Pons (tissue), 1 donor: ENCODE measurements around the gene JADE3.
A peak's percentile ranks its signal among the peaks of the same experiment; 100 is the strongest.

Experiments used
- DNase-seq: peaks from one replicate; pipeline ENCODE4 v3.0.0-alpha.2; 2016; ENCODE audit warnings: low spot score

Gene JADE3

GRCh38 chrX:46912098-46912602 is at the start of gene JADE3:
JADE3 (plus strand) TSS chrX:46912421; CDS start chrX:46984895, 72,474 bp downstream.
- peak; percentile 49 for DNase-seq

DNA sequence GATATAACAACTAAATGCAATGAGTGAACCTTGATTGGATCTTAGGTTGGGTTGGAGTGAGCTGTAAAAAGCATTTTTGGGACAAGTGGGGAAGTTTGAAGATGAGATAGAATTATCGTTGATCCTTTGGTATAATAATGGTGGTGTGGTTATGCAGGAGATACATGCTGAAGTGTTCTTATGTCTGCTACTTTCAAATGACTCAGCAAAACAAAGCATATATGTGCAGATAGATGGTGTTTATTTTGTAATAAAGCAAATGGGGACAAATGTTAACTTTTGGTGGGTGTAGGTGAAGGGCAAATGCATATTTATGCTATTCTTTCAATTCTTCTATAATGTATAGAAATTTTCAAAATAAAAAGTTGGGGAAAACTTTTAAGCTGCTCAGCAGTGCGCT is 49.1 kb upstream of the JADE3 start:
- no peak for DNase-seq

DNA sequence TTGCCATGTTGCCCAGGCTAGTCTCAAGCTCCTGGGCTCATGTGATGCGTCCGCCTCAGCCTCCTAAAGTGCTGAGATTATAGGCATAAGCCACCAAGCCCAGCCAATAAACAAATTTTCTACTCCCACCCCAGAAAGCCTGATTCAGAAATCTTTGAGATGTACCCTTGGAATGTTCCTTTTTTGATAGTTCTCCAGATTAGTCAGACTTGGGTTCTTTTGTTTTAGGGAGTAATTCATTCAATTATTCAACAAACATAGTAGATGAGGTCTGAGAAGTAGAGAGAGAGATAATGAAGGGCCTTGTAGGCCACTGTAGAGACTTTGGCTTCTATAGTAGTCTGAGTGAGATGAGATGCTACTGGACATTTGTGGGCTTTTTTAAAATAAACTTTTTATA is 47.6 kb upstream of the JADE3 start:
- DNase-seq = no peak

DNA sequence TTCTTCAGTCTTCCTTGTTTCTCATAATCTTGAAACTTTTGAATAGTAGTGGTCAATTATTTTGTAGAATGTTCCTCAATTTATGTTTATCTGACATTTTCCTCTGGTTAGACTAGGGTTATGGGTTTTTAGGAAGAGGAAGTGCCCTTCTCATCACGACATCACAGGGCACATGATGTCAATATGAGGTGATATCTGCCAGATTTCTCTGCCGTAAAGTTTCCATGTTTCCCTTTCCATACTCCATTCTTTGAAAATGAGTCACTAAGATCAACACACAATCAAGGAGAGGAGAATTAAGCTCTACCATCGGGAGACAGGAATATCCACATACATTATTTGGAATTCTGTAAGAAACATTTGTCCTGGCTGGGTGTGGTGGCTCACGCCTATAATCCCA is 46.9 kb upstream of the JADE3 start:
- DNase-seq = peak; percentile 1

DNA sequence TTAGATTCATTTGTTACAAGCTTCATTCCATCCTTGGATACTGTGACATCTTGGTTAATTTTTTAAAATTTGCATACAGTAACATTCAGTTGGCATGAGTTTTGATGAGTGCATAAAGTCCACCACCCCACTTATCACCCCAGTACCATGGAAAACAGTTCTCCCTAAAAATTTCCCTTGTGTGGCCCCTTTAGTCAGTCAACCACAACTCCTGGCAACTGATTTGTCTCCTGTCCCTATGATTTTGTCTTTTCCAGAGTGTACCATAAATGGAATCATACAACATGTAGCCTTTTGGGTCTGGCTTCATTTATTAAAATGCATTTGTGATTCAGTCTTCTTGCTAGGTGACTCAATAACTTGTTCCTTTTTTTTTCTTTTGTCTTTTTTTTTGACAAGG is 45.5 kb upstream of the JADE3 start:
- no peak for DNase-seq

GRCh38 chrX:46873746-46874145 is 38.5 kb upstream of the JADE3 start:
- DNase-seq = no peak

DNA sequence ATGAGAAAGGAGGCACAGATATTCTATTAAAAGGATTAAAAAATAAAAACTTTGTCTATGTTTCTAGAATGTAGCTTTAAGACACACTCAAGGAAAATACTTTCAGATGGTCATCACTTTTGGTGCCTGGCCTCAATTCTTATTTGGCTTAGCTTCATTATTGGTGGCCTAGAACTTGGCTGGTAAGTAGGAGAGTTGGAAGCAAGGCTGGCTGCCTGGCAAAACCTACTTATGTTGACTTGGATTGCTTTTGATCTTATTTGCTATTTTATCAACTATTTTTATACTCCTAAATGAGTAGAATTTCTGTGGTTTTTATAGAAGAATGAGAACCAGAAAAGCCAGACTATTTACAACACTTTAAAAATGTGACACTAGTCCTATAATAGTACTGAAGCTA is 35.3 kb upstream of the JADE3 start:
- peak; percentile 1 for DNase-seq

DNA sequence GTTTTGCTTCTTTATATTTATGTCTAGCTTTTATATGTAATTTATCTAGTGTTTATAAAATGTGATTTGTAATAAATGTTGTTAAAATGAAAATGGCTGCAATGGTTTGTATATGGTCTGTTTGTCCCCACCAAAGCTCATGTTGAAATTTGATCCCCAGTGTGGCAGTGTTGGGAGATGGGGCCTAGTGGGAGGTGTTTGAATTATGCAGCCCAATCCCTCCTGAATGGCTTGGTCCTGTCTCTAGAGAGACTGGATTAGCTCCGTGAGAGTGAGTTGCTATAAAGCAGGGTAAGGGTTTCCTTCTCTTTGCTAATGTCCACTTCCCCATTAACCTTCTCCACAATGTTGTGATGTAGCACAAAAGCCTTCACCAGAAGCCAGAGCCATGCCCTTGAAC is 30.0 kb upstream of the JADE3 start:
- DNase-seq = no peak

GRCh38 chrX:46884799-46885198 is 27.4 kb upstream of the JADE3 start:
- DNase-seq = no peak

GRCh38 chrX:46898207-46898606 is 14.0 kb upstream of the JADE3 start:
- no peak for DNase-seq

DNA sequence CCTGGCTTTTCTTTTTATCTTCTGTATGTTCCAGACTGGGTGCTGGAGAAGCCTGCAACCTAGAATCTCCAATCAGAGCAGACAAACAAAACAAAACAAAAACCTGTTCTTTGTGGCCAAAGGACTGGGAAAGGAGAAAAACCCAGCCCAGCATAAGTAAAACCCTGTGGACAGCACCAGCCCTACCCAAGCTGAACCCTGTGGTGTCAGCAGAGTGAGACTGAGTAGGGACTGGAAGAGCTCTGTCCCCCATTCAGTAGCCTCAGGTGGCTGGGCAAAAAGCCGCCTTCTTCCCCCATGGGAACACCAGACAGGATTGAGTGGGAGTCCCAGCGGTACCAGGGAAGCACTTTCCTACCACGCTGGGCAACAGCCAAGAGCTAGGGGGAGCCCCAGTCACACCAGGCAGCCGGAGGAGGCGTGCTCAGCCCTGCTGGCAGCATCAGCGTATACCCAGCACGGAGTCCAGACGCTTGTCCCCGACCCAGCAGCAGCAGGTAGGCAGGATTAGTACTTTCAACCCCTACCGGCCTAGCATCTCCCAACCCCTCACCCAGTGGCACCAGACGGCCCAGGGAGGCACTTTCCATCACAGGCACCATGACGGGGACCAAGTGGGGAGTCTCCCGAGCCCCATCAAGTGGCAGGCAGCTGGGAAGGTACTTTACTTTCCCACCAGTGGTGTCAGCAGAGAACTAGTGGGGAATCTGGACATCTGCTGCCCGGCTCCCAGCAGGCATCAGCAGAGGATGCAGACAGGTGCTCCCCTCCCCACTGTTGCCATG is 8.6 kb upstream of the JADE3 start:
- DNase-seq = peak; percentile 87

GRCh38 chrX:46904626-46905025 is 7.6 kb upstream of the JADE3 start:
- no peak for DNase-seq

DNA sequence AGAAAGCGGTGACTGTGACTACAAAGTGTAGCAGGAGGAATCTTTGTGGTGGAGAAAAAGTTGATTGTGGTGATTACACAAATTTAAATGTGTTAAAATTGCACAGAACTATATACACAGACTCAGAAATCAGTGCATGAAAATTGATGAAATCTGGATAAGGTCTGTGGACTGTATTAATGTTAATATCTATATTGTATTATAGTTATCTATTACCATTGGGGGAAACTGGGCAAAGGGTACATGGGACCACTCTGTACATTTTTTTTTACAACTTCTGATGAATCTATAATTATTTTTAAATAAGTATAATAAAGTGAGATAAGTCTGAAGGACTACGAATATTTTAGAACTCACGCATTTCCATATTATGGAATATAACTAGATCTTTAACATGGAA is 1.8 kb upstream of the JADE3 start:
- no peak for DNase-seq

- no peak for DNase-seq
Observed at GRCh38 chrX:46912603-46913491, 626 bp downstream of the JADE3 start.

DNA sequence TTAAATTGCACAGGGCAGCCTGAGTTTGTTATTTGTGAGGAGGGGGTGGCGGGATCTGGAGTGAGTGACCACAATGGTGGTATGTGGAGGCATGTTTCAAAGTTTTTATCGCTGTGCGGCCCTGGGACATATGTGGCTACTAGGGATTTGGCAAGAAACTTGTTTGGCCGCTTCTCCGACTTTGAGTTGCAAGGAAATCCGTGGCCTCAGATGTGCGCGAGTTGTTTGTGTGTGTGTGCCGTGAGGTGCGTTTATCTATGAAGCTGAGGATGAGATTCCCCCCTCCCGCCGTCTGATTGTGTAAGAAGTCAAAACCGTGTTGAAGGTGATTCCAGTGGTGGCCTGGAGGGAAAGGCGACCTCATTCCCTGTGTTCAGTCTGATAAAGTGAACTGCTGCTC is 1.4 kb downstream of the JADE3 start:
- no peak for DNase-seq

DNA sequence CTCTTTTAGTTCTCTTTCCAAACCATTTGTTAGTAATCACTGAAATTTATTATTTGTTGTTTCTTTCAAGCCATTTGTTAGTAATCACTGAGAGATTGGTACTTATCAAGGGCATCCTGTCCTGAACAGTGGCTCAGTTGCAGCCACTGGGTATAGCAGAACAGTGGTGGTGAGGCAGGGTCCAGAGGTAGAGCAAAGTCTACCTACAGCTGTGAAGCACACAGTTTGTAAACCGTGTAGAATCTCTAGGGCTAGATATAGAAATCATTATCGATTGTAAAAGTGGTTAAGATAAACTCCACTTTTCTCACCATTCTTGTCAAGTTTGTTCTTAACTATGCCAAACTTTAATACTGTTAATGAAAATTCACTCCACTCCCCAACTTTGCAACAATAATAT is 4.1 kb downstream of the JADE3 start:
- no peak for DNase-seq

- no peak for DNase-seq
Observed at GRCh38 chrX:46917622-46918021, 5.4 kb downstream of the JADE3 start.

DNA sequence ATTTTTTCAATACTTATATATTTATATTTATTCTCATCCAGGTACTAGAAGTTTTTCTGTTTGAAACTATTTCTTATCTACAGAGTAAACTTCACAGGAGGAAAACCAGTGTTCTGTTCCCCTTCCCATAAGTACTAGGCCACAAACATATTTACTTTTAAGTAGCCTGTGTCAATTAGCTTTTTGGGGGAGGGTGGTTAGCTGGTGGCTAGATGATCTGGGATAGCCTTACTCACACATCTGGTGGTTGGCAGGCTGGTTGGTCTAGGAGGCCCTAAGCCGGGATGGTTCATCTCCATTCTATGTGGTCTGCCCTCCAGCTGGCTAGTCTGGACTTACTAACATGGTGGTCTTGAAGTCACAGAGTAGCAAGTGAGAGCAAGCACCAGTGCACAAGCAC is 6.2 kb downstream of the JADE3 start:
- no peak for DNase-seq

- no peak for DNase-seq
Observed at GRCh38 chrX:46920235-46920634, 8.0 kb downstream of the JADE3 start.

DNA sequence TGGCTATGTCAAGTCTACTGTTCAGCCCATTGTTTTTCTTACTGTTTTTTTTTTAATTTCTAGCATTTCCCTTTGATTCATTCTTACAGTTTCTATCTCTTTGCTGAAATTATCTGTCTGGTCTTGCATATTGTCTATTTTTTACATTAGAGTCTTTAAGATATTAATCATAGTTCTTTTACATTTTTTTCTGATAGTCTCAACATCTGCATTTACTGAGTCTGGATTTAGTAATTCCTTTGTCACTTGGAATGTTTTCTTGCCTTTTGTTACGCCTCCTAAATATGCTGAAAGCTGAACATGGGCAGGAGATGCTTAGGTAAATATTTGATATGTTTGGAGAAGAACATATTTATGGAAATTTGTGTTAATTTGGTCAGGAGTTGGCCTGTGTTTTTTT is 10.4 kb downstream of the JADE3 start:
- DNase-seq = no peak

- no peak for DNase-seq
Observed at GRCh38 chrX:46927718-46928117, 15.5 kb downstream of the JADE3 start.

- DNase-seq = no peak
Observed at GRCh38 chrX:46929439-46930261, 17.4 kb downstream of the JADE3 start.
